Measurements from ENCODE around the gene SFTPA2.

- no peak for TF ChIP-seq TAF1 (IDR thresholded peaks at IDR 0.05; ENCODE audit: borderline replicate concordance, insufficient read depth, low read length)
- no peak for TF ChIP-seq POLR2AphosphoS5 (IDR thresholded peaks at IDR 0.05; ENCODE audit: low read depth, low read length)
- no peak for TF ChIP-seq REST (IDR thresholded peaks at IDR 0.05; ENCODE audit: insufficient read depth in 1 of 2, low read depth in 2 of 2, low read length in 2 of 2)
- TF ChIP-seq FOXP2 (optimal IDR thresholded peaks at IDR 0.05; ENCODE audit: borderline replicate concordance, extremely low read depth, extremely low read length, insufficient read depth) = no peak
- no peak for TF ChIP-seq SIN3A (IDR thresholded peaks at IDR 0.05; ENCODE audit: borderline replicate concordance, insufficient read depth, low read length)
These were observed 26.7 kb upstream of the SFTPA2 start for GRCh38 chr10:79586933-79587332.

All from PFSK-1 (cell line).